Naive thymus-derived CD8-positive, alpha-beta T cell (primary cell): ENCODE measurements around the gene TRMT1. TPM values are rescaled to one million over a fixed set of nuclear protein-coding genes. Genes with fewer than 3 reads are reported as not detected.
"Not testable (repeated sequence)": the region's sequence is repeated elsewhere in the genome, so short reads cannot be mapped to it uniquely, and the experiment has no call there.

Experiments
- ATAC-seq, 2 donors: fragments of 150-1000 bp; cut with Tn5 transposase in 1 of 2; sonication (Bioruptor Pico), chemical (Tn5 transposase) in 1 of 2; 1 replicate in 1 of 2; 2 replicates in 1 of 2; pipeline ENCODE4 v1.10.0; 2021; ENCODE audit warnings: mild to moderate bottlenecking in 2 of 2, moderate library complexity in 2 of 2
- POLR2A ChIA-PET: fragments of 350-600 bp; sonication (Branson Sonifier 250); formaldehyde crosslinking; loops from one replicate; lab custom pipeline; 2021; ENCODE audit warnings: antibody characterized with exemption; lab: Charles Lee
- DNase-seq, 10 donors: peaks; one replicate each; pipeline versions ENCODE4 v3.0.0 to v3.0.0-alpha.2; 2020 to 2022
- H3K27ac Mint-ChIP-seq, 10 donors: one replicate each; pipeline ENCODE4 v1.8.0; 2020 to 2022; ENCODE audit warnings: mild to moderate bottlenecking in 10 of 10, mixed read lengths in 10 of 10, moderate library complexity in 4 of 10, inconsistent platforms in 1 of 10
- H3K27me3 Mint-ChIP-seq, 5 donors: one replicate each; pipeline ENCODE4 v1.8.0; 2021 to 2022; ENCODE audit warnings: mixed read lengths in 5 of 5
- H3K36me3 Mint-ChIP-seq, 3 donors: one replicate each; pipeline ENCODE4 v1.8.0; 2020 to 2022; ENCODE audit warnings: mixed read lengths in 3 of 3, mild to moderate bottlenecking in 2 of 3, inconsistent platforms in 1 of 3
- H3K4me1 Mint-ChIP-seq, 4 donors: one replicate each; pipeline ENCODE4 v1.8.0; 2021 to 2022; ENCODE audit warnings: mixed read lengths in 4 of 4
- H3K4me3 Mint-ChIP-seq, 10 donors: one replicate each; pipeline ENCODE4 v1.8.0; 2020 to 2022; ENCODE audit warnings: mild to moderate bottlenecking in 10 of 10, mixed read lengths in 10 of 10, moderate library complexity in 6 of 10, inconsistent platforms in 1 of 10
- H3K9me3 Mint-ChIP-seq, 9 donors: one replicate each; pipeline ENCODE4 v1.8.0; 2020 to 2022; ENCODE audit warnings: mixed read lengths in 9 of 9, mild to moderate bottlenecking in 3 of 9, inconsistent platforms in 1 of 9, moderate library complexity in 1 of 9
- polyA plus RNA-seq, 3 donors: library from polyadenylated mRNA; unstranded; fragments of 300-500 nt; fragmentation: Illumina TruSeq; gene quantifications; one replicate each; pipeline ENCODE4 v1.2.3, GENCODE V29; 2021
- total RNA-seq, 8 experiments: library from RNA in 2 of 8; stranded (reverse) in 2 of 8; gene quantifications; one replicate each; pipeline ENCODE4 v1.2.3 and lab custom pipeline; 2021 to 2026

Gene TRMT1
- total RNA-seq (100 to 1,000 TPM; 100 to 103 TPM), polyA plus RNA-seq (10 to 100 TPM; 26.1 to 35.1 (median 27.2) TPM), total RNA-seq (lab: John Stamatoyannopoulos, UW) (77.0 to 395 (median 107) reads per million in 6 experiments)

DNA sequence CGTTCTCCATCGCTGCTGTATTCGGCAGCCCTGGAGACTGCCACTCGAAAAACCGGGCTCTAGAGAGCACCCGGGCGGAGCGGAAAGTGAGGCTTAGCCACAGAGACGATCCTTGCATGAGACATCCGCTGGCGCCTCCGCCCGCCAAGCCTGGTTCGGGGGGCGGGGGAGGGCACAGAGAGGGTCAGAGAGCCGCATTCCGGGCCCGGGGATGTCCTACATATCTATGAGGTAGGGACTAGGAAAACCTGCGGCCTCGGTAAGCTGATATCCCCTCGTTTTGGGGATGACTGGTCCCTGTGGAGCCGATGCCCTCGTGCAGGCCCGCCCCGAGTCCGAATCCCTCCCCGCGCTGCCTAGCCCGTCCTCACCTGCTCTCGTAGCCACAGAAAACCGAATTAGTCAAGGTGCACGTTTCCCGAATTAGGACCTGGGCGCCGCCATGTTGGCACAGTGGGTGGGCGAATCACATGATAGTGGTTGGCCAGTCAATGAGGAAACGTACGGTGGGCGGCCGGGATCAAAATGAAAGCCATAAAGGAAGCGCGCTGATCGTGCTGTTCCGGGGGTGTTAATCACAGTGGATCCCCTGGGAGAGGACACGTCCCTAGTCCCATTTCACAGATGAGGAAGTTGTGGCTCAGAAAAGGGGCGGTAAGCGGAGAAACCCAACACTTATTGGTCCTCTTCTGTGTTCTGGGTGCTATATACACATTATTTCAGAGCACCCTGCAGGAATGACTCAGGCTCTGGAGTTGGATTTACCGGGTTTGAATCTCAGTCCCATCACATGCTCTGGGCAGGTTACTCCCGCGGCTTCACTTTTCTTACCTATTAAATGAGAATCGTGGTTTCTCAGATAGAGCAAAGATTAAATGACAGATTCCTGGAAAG lies at the start of gene TRMT1:
TRMT1 (minus strand) TSS at position 459 of the 894 bp plus-strand sequence; CDS start at position 118, 341 bp downstream.
- DNase-seq (peak; percentile 74 to 95 (median 86)), ATAC-seq (peak; percentile 62 to 66)
- peaks cover 19 to 53% (median 48%) of the 10 kb centered on the region in 4 donors for H3K4me1 Mint-ChIP-seq
- H3K27me3 Mint-ChIP-seq: no peaks in the 10 kb centered on the region
- H3K27ac Mint-ChIP-seq: peak within 1 kb of the TSS; percentile 92 to 98 (median 94)
- peaks cover 0 to 23% (median 0%) of the 10 kb centered on the region in 3 donors for H3K36me3 Mint-ChIP-seq
- H3K9me3 Mint-ChIP-seq: no peaks in the 10 kb centered on the region
- H3K4me3 Mint-ChIP-seq: peak within 1 kb of the TSS; percentile 86 to 99 (median 98)
- POLR2A ChIA-PET: interaction anchor here (0.6 to 5.4 kb wide), 11 partner anchors 12 to 977 kb away, joined by 3 to 68 read pairs (median 6); partner anchors contain the start of genes IER2, LYL1 and STX10

DNA sequence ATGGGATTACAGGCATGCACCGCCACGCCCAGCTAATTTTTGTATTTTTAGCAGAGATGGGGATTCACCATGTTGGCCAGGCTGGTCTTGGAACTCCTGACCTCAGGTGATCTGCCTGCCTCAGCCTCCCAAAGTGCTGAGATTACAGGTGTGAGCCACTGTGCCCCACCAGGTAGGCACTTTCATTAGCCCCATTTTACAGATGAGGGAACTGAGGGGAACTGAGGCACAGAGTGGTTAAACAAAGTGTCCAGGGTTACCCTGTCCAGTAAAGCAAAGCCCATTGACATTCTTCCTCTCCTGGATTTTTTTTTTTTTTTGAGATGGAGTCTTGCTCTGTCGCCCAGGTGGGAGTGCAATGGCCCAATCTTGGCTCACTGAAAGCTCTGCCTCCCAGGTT lies 49.6 kb upstream of the TRMT1 start:
- not testable (repeated sequence) for H3K9me3 Mint-ChIP-seq, ATAC-seq, H3K36me3 Mint-ChIP-seq, H3K27me3 Mint-ChIP-seq, DNase-seq
- Mint-ChIP-seq H3K4me1 (peaks cover 27 to 95% (median 82%) of the 10 kb centered on the region in 4 donors), H3K4me3 (peak overlapping the region in 2 of 10 donors; percentile 63 to 78), H3K27ac (peak overlapping the region; percentile 76 to 99 (median 98))
- POLR2A ChIA-PET: interaction anchor here (0.6 to 24.2 kb wide), 6 partner anchors 13 to 427 kb away, joined by 3 to 918 read pairs (median 6); partner anchors contain the start of genes IER2 and STX10

DNA sequence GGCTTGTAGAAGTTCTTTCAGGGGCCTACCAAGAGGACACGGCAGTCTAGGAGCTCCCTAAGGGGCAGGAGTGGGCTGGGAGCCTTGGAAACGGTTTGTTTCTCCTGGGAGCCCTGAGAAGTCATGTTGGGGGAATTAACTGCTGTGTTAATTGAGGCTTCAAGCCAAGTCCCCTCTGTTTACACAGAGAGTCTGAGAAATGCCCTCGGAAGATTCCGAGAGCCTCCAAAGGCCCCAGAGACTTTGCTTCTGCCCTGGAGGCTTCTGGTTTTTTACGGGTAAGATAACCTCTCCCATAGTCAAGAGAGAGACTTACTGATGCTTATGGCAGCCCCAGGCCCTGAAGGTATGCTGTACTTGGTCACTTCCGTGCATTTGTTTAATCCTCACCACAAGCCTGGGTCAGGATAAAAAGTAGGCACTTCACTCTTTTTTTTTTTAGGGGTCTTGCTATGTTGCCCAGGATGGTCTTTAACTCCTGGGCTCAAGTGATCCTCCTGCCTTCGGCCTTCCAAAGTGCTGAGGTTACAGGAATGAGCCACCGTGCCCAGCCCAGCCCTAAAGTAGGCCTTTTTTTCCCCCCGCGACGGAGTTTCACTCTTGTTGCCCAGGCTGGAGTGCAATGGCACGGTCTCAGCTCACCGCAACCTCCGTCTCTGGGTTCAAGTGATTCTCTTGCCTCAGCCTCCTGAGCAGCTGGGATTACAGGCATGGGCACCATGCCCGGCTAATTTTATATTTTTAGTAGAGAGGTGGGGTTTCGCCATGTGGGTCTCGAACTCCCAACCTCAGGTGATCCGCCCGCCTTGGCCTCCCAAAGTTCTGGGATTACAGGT lies 48.8 kb upstream of the TRMT1 start:
- ATAC-seq: no peak
- Mint-ChIP-seq H3K27ac (peak overlapping the region; percentile 76 to 99 (median 98)), H3K36me3 (no peaks in the 10 kb centered on the region), H3K27me3 (no peaks in the 10 kb centered on the region), H3K9me3 (no peaks in the 10 kb centered on the region), H3K4me1 (peaks cover 24 to 94% (median 78%) of the 10 kb centered on the region in 4 donors), H3K4me3 (peak overlapping the region in 9 of 10 donors; percentile 11 to 91 (median 86))
- POLR2A ChIA-PET: interaction anchor here (0.6 to 24.2 kb wide), 6 partner anchors 12 to 426 kb away, joined by 3 to 918 read pairs (median 4); partner anchors contain the start of genes IER2, NACC1 and STX10
- DNase-seq: no peak

DNA sequence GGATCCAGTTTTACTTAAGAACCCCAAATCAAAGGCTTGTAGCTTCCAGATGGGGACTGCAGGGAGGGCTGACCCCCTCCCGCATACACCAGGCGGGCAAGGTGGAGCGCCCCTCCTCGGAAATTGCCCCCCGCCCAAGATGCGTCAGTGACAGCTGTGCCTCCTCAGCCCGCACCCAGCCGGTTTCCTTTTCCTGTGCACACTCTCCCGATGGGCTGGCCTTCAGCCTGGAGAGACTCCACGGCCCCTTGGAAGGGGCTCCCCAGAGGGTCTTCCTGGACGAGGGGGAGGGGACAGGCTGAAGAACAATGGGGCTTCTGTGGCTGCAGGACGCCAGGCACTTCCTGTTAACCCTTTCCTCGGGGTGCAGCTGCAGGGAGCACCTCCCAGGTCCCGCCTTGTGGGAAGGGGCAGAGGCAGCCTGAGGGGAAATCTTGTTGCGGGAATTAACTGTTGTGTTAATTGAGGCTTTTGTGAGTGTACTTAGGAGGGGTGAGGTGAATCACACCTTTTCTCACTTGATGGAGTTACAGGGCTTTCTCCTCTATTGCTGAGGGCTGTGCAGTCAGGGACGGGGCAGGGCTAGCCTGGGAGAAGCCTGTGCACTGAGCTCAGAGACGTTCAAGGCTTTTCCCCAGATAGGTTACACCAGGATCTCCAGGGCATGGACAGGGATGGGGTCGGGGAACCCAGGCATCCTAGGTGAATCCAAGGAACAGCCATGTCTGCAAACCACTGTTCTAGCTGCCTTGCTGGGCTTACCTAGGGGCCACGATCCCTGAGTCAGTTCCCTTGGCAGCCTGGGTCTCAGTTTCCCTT lies 48.0 kb upstream of the TRMT1 start:
- Mint-ChIP-seq H3K4me1 (peaks cover 18 to 93% (median 78%) of the 10 kb centered on the region in 4 donors), H3K4me3 (peak overlapping the region; percentile 51 to 93 (median 87)), H3K36me3 (no peaks in the 10 kb centered on the region), H3K27me3 (no peaks in the 10 kb centered on the region), H3K9me3 (no peaks in the 10 kb centered on the region), H3K27ac (peak overlapping the region; percentile 76 to 99 (median 98))
- ATAC-seq (no peak), DNase-seq (peak in 6 of 10 donors; percentile 34 to 51 (median 38))
- POLR2A ChIA-PET: interaction anchor here (0.6 to 24.2 kb wide), 7 partner anchors 8 to 72 kb away, joined by 3 to 918 read pairs (median 6); partner anchors contain the start of genes IER2, NACC1 and STX10

DNA sequence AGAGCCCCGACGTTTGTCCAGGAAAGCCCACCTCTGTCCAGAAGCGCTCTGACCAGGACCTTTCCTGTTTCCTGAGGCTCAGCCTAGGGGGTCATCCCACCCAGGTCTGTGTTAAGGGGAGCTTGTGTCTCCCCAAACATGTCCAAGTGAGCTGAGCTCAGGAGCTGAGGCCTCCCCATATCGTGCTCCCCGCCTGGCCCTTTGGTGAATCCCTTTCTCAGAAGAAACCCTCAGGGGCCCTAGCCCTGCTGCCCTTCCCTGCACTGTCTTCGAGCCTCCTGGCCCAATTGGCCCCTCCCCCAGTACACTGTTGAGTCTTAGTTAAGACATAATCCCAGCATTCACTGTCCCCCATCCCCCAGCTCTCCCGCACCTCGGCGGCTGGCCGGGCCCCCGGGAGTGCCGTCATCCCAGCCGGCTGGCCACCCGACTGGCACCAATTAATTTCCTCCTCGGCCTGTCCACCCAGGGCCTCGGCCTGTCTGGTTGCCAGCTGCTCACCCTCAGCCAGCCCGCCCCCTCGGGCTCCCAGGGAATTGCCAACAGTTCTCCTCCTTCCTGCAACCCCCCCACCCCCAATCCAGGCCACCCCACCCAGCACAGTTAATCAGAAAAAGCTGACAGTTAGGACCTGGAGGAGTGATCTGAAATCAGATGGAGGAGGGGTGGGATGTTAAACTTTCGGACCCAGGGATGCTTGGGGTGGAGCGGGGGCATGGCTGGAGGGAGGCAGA lies 47.2 kb upstream of the TRMT1 start:
- H3K36me3 Mint-ChIP-seq: no peaks in the 10 kb centered on the region
- POLR2A ChIA-PET: interaction anchor here (0.5 to 24.2 kb wide), 9 partner anchors 9 to 1058 kb away, joined by 3 to 918 read pairs (median 5); partner anchors contain the start of genes IER2 and STX10
- H3K27ac Mint-ChIP-seq: peak overlapping the region; percentile 76 to 99 (median 98)
- peak overlapping the region; percentile 78 to 93 (median 88) for H3K4me3 Mint-ChIP-seq
- peaks cover 16 to 91% (median 73%) of the 10 kb centered on the region in 4 donors for H3K4me1 Mint-ChIP-seq
- no peaks in the 10 kb centered on the region for H3K27me3 Mint-ChIP-seq
- DNase-seq (peak in 4 of 10 donors; percentile 33 to 46 (median 40)), ATAC-seq (peak; percentile 6 to 11)
- no peaks in the 10 kb centered on the region for H3K9me3 Mint-ChIP-seq

DNA sequence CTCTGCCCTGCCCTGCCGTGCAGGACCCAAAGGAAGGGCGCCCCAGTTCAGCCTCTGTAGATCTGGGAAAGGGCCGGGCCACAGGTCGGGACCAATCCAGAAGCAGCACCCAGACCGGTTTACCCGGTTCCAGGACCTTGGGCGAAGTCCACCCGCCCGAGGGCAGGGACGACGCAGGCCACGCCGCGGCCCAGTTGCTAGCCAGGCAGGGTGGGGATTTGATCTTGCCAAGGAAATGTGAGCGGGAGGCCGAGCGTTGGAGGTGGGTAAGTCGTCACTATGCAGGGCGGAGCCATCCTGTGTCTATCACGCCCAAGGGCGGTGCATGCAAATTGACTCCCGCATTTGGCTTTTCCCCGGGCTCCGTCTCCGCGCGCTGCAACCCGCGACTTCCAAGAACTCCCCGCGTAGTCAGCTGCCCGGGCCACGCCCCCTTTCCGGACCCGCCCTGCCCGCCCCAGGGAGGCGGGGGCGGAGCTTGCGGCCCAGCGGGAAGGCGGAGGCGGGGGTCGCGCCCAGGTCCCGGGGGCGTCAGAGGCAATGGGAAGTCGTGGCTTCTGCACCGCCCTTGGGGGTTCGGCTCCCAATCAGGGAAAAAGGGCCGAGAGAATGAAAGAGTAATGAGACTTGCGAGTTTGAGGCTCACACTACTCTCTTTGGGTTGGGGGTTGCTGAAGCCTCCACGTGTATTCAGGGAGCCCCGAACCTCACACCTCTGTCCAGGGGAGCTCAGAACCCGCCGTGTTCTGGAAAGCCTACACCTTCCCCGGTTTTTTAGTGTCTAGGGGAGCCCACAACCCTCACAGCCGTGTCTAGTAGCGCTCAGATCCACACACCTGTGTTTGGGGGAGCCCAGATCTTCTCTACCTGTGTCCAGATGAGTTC lies 46.4 kb upstream of the TRMT1 start:
- H3K9me3 Mint-ChIP-seq: no peaks in the 10 kb centered on the region
- no peaks in the 10 kb centered on the region for H3K36me3 Mint-ChIP-seq
- H3K4me3 Mint-ChIP-seq: peak overlapping the region; percentile 78 to 93 (median 88)
- peak overlapping the region; percentile 76 to 99 (median 98) for H3K27ac Mint-ChIP-seq
- peaks cover 21 to 91% (median 73%) of the 10 kb centered on the region in 4 donors for H3K4me1 Mint-ChIP-seq
- POLR2A ChIA-PET: interaction anchor here (0.5 to 24.2 kb wide), 12 partner anchors 7 to 63 kb away, joined by 3 to 918 read pairs (median 6); partner anchors contain the start of genes IER2 and STX10
- no peaks in the 10 kb centered on the region for H3K27me3 Mint-ChIP-seq
- DNase-seq: peak; percentile 60 to 87 (median 72)
- ATAC-seq: peak; percentile 50 to 56

DNA sequence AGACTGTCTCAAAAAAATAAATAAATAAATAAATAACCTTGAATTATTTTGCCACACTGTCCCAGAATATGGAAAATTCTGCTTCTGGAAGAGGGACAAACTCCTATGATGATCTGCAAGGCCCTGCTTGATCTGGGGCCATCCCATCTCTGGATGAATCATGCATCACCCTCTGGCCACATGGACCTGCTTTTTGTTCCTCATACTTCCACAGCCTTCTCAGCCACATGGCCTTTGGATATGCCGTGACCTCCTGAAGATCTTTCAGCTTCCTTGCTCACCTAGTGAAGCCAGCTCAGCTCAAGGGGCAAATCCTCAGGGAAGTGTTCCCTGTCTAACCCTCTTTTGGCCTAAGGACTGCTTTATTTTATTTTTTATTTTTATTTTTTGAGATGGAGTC lies 44.0 kb upstream of the TRMT1 start:
- H3K27me3 Mint-ChIP-seq: no peaks in the 10 kb centered on the region
- H3K4me1 Mint-ChIP-seq: peaks cover 32 to 91% (median 75%) of the 10 kb centered on the region in 4 donors
- H3K27ac Mint-ChIP-seq: peak overlapping the region in 9 of 10 donors; percentile 56 to 99 (median 86)
- no peaks in the 10 kb centered on the region for H3K36me3 Mint-ChIP-seq
- H3K9me3 Mint-ChIP-seq: no peaks in the 10 kb centered on the region
- ATAC-seq (no peak), DNase-seq (no peak)
- POLR2A ChIA-PET: interaction anchor here (0.7 to 24.2 kb wide), 5 partner anchors 7 to 56 kb away, joined by 3 to 918 read pairs (median 8); partner anchors contain the start of genes IER2 and STX10
- H3K4me3 Mint-ChIP-seq: peak overlapping the region in 7 of 10 donors; percentile 10 to 76 (median 54)

DNA sequence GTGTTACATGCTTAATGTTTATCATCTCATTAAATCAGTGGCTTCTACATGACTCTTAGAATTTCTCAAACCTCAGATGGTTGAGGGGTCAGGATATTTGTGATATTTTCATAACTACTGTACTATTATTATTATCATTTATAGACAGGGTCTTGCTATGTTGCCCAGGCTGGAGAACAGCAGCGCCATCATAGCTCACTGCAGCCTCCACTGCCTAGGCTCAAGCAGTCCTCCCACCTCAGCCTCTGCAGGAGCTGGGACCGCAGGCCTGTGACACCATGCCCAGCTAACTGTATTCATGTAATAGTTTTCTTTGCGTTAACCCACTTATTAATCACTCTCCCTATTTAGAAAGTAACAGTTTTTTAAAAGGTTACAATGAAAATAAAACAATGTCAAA lies 43.2 kb upstream of the TRMT1 start:
- DNase-seq (no peak), ATAC-seq (no peak)
- Mint-ChIP-seq H3K36me3 (peaks cover 2 to 5% (median 3%) of the 10 kb centered on the region in 3 donors), H3K4me1 (peaks cover 33 to 86% (median 66%) of the 10 kb centered on the region in 4 donors), H3K9me3 (no peaks in the 10 kb centered on the region), H3K27ac (peak overlapping the region in 9 of 10 donors; percentile 4 to 99 (median 84)), H3K4me3 (peak overlapping the region in 8 of 10 donors; percentile 28 to 76 (median 56)), H3K27me3 (no peaks in the 10 kb centered on the region)
- POLR2A ChIA-PET: interaction anchor here (13.4 kb wide), 1 partner anchor 13 kb away, joined by 918 read pairs; no protein-coding TSS in a partner anchor

DNA sequence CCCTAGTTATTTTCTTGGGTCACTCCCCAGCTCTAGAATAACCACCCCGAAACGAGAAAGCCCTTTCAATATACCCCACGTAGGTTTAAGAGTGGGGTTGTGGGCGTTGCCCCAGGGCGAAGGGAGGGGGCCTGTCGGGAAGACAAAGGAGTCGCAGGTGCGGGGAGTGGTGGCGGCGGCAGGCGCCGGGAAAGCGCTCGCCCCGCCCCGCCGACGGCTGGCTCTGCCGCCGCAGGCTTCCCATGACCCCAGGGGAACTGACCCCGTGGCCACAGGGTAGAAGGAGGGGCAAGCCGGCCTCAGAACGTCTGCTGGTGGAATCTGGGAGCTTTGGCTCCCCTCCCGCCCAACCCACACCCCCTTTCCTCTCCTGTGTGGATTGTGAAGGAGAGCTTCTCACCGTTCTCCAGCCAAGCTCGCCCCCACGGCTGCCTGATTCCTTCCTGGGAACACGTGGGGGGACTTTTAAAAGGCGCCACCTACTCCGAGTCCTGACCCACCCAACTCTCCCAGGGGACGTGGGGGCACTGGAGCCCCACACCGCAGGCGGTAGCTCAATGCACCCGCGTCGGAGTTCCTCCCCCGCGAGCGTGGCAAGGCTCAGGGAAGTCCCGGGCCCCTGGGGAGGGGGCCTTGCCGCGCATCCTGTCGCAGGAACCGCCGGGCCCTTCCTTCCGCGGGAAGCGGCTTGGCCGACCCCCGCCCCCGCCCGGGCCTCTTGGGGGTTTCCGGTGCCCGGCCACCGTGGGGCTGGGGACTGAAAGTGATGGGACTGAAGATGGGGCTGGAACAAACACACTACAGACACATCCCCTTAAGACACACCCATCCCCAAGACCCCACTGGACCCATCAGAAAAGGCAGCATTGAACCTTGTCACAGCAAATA lies 39.2 kb upstream of the TRMT1 start:
- Mint-ChIP-seq H3K27me3 (peaks cover 0 to 3% (median 0%) of the 10 kb centered on the region in 5 donors), H3K36me3 (peaks cover 11 to 20% (median 19%) of the 10 kb centered on the region in 3 donors), H3K9me3 (peaks cover 0 to 8% (median 0%) of the 10 kb centered on the region in 9 donors), H3K4me3 (peak overlapping the region; percentile 93 to 99 (median 98)), H3K4me1 (peaks cover 35 to 59% (median 50%) of the 10 kb centered on the region in 4 donors), H3K27ac (peak overlapping the region; percentile 97 to 100 (median 98))
- DNase-seq: peak; percentile 67 to 89 (median 78)
- ATAC-seq: peak; percentile 8 to 35
- POLR2A ChIA-PET: interaction anchor here (0.6 to 13.4 kb wide), 15 partner anchors 10 to 1780 kb away, joined by 3 to 918 read pairs (median 4); partner anchors contain the start of gene NACC1
